ENCODE data around the gene C12orf56. TPM values are rescaled to one million over a fixed set of nuclear protein-coding genes. Genes with fewer than 3 reads are reported as not detected.
"Not testable (repeated sequence)": the region's sequence is repeated elsewhere in the genome, so short reads cannot be mapped to it uniquely, and the experiment has no call there.

C12orf56 gene
- polyA plus RNA-seq, 2 donors, result 2.9 to 8.0 TPM

- no peaks in the 10 kb centered on the region for H3K9me3 ChIP-seq (ENCODE audit: control insufficient read depth in 2 of 2, insufficient read depth in 1 of 2, low read depth in 1 of 2, low read length in 1 of 2)
- no peak overlapping the region for H3K4me3 ChIP-seq (ENCODE audit: low read depth in 1 of 2, low read length in 2 of 2)
- H3K36me3 ChIP-seq (ENCODE audit: control insufficient read depth in 2 of 2, insufficient read depth in 2 of 2, low read length in 1 of 2), result no peaks in the 10 kb centered on the region
- no peaks in the 10 kb centered on the region for H3K4me1 ChIP-seq (ENCODE audit: control insufficient read depth in 2 of 2, insufficient read depth in 2 of 2, low read length in 1 of 2)
- no peak overlapping the region for H3K27ac ChIP-seq (ENCODE audit: low read depth in 2 of 2, low read length in 1 of 2)
- 67 to 80% methylated on average over 4 of the region's 4 CpGs for WGBS, 2 donors
- no peaks in the 10 kb centered on the region for H3K27me3 ChIP-seq (ENCODE audit: control insufficient read depth in 1 of 2, insufficient read depth in 2 of 2, low read length in 2 of 2)
Measured at GRCh38 chr12:64323006-64323405, 67.6 kb downstream of the C12orf56 start.

GRCh38 chr12:64320611-64321010, 69.9 kb downstream of the C12orf56 start:
- H3K4me3 ChIP-seq (ENCODE audit: low read depth in 1 of 2, low read length in 2 of 2), result no peak overlapping the region
- no peaks in the 10 kb centered on the region for H3K4me1 ChIP-seq (ENCODE audit: control insufficient read depth in 2 of 2, insufficient read depth in 2 of 2, low read length in 1 of 2)
- 54 to 57% methylated on average over 1 of the region's 1 CpG for WGBS, 2 donors
- no peak overlapping the region for H3K27ac ChIP-seq (ENCODE audit: low read depth in 2 of 2, low read length in 1 of 2)
- H3K9me3 ChIP-seq (ENCODE audit: control insufficient read depth in 2 of 2, insufficient read depth in 1 of 2, low read depth in 1 of 2, low read length in 1 of 2), result no peaks in the 10 kb centered on the region
- no peaks in the 10 kb centered on the region for H3K27me3 ChIP-seq (ENCODE audit: control insufficient read depth in 1 of 2, insufficient read depth in 2 of 2, low read length in 2 of 2)
- no peaks in the 10 kb centered on the region for H3K36me3 ChIP-seq (ENCODE audit: control insufficient read depth in 2 of 2, insufficient read depth in 2 of 2, low read length in 1 of 2)

- H3K4me1 ChIP-seq (ENCODE audit: control insufficient read depth in 2 of 2, insufficient read depth in 2 of 2, low read length in 1 of 2); H3K27ac ChIP-seq (ENCODE audit: low read depth in 2 of 2, low read length in 1 of 2); H3K9me3 ChIP-seq (ENCODE audit: control insufficient read depth in 2 of 2, insufficient read depth in 1 of 2, low read depth in 1 of 2, low read length in 1 of 2); H3K36me3 ChIP-seq (ENCODE audit: control insufficient read depth in 2 of 2, insufficient read depth in 2 of 2, low read length in 1 of 2); H3K4me3 ChIP-seq (ENCODE audit: low read depth in 1 of 2, low read length in 2 of 2); H3K27me3 ChIP-seq (ENCODE audit: control insufficient read depth in 1 of 2, insufficient read depth in 2 of 2, low read length in 2 of 2): not testable (repeated sequence)
- WGBS, 2 donors, result 89 to 94% methylated on average over 23 of the region's 23 CpGs
Measured at GRCh38 chr12:64319540-64320225, 70.9 kb downstream of the C12orf56 start.

DNA sequence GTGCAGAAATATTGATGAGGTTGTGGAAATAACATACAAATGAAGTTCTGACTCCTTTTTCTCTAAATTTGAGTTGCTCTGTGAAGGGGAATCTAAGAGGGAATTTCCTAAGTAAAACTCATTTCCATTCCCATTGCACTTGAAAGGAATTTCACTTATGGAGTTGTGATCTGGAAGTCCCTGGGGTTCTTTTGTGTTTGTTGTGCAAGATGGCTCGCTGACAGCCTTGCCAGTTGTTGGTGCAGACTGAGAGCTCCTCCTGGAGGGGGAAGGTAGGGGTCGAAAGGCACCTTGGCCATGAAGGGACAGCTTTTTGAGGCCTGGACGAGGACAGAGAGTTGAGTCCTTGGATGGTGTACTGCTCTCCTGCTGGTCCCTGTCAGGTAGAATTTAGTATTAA, 72.0 kb downstream of the C12orf56 start:
- Histone ChIP-seq H3K36me3 (ENCODE audit: control insufficient read depth in 2 of 2, insufficient read depth in 2 of 2, low read length in 1 of 2) (no peaks in the 10 kb centered on the region), H3K27ac (ENCODE audit: low read depth in 2 of 2, low read length in 1 of 2) (no peak overlapping the region), H3K4me3 (ENCODE audit: low read depth in 1 of 2, low read length in 2 of 2) (no peak overlapping the region), H3K4me1 (ENCODE audit: control insufficient read depth in 2 of 2, insufficient read depth in 2 of 2, low read length in 1 of 2) (no peaks in the 10 kb centered on the region), H3K9me3 (ENCODE audit: control insufficient read depth in 2 of 2, insufficient read depth in 1 of 2, low read depth in 1 of 2, low read length in 1 of 2) (no peaks in the 10 kb centered on the region), H3K27me3 (ENCODE audit: control insufficient read depth in 1 of 2, insufficient read depth in 2 of 2, low read length in 2 of 2) (no peaks in the 10 kb centered on the region)
- 40 to 55% methylated on average over 3 of the region's 3 CpGs for WGBS, 2 donors

GRCh38 chr12:64311877-64312276, 78.7 kb downstream of the C12orf56 start:
- Histone ChIP-seq H3K27me3 (ENCODE audit: control insufficient read depth in 1 of 2, insufficient read depth in 2 of 2, low read length in 2 of 2) (no peaks in the 10 kb centered on the region), H3K27ac (ENCODE audit: low read depth in 2 of 2, low read length in 1 of 2) (no peak overlapping the region), H3K4me1 (ENCODE audit: control insufficient read depth in 2 of 2, insufficient read depth in 2 of 2, low read length in 1 of 2) (no peaks in the 10 kb centered on the region), H3K36me3 (ENCODE audit: control insufficient read depth in 2 of 2, insufficient read depth in 2 of 2, low read length in 1 of 2) (no peaks in the 10 kb centered on the region), H3K4me3 (ENCODE audit: low read depth in 1 of 2, low read length in 2 of 2) (no peak overlapping the region), H3K9me3 (ENCODE audit: control insufficient read depth in 2 of 2, insufficient read depth in 1 of 2, low read depth in 1 of 2, low read length in 1 of 2) (no peaks in the 10 kb centered on the region)
- WGBS, 2 donors, result 87 to 91% methylated on average over 4 of the region's 4 CpGs

DNA sequence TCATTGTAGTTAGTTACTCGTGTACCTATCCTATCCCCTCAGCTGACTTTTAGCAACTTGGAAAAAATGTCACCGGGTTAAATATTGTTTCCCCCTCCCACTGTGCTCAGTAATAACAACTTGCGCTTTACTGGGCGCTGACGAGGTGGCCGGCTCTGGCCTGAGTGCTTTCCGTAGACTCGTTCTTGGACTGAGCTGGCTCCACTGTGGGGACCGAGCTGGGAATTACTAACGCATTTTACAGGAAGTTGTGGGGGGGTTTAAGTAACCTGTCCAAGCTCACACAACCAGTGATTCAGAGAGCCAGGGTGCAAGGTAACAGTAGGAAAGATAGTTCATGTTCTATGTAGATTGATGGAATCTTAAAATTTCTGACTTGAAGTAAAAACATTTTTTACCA, 86.0 kb downstream of the C12orf56 start:
- no peaks in the 10 kb centered on the region for H3K27me3 ChIP-seq (ENCODE audit: control insufficient read depth in 1 of 2, insufficient read depth in 2 of 2, low read length in 2 of 2)
- WGBS, 2 donors, result 67 to 68% methylated on average over 10 of the region's 10 CpGs
- H3K36me3 ChIP-seq (ENCODE audit: control insufficient read depth in 2 of 2, insufficient read depth in 2 of 2, low read length in 1 of 2), result no peaks in the 10 kb centered on the region
- no peaks in the 10 kb centered on the region for H3K9me3 ChIP-seq (ENCODE audit: control insufficient read depth in 2 of 2, insufficient read depth in 1 of 2, low read depth in 1 of 2, low read length in 1 of 2)
- H3K4me3 ChIP-seq (ENCODE audit: low read depth in 1 of 2, low read length in 2 of 2), result no peak overlapping the region
- H3K27ac ChIP-seq (ENCODE audit: low read depth in 2 of 2, low read length in 1 of 2), result no peak overlapping the region
- H3K4me1 ChIP-seq (ENCODE audit: control insufficient read depth in 2 of 2, insufficient read depth in 2 of 2, low read length in 1 of 2), result no peaks in the 10 kb centered on the region

- Histone ChIP-seq H3K27me3 (ENCODE audit: control insufficient read depth in 1 of 2, insufficient read depth in 2 of 2, low read length in 2 of 2) (no peaks in the 10 kb centered on the region), H3K9me3 (ENCODE audit: control insufficient read depth in 2 of 2, insufficient read depth in 1 of 2, low read depth in 1 of 2, low read length in 1 of 2) (no peaks in the 10 kb centered on the region), H3K4me3 (ENCODE audit: low read depth in 1 of 2, low read length in 2 of 2) (no peak overlapping the region), H3K4me1 (ENCODE audit: control insufficient read depth in 2 of 2, insufficient read depth in 2 of 2, low read length in 1 of 2) (no peaks in the 10 kb centered on the region), H3K27ac (ENCODE audit: low read depth in 2 of 2, low read length in 1 of 2) (no peak overlapping the region), H3K36me3 (ENCODE audit: control insufficient read depth in 2 of 2, insufficient read depth in 2 of 2, low read length in 1 of 2) (no peaks in the 10 kb centered on the region)
- WGBS, 2 donors, result 74 to 75% methylated on average over 3 of the region's 3 CpGs
Measured at GRCh38 chr12:64299628-64300027, 90.9 kb downstream of the C12orf56 start.

GRCh38 chr12:64296301-64296700, 94.3 kb downstream of the C12orf56 start:
- no peaks in the 10 kb centered on the region for H3K27me3 ChIP-seq (ENCODE audit: control insufficient read depth in 1 of 2, insufficient read depth in 2 of 2, low read length in 2 of 2)
- no peaks in the 10 kb centered on the region for H3K9me3 ChIP-seq (ENCODE audit: control insufficient read depth in 2 of 2, insufficient read depth in 1 of 2, low read depth in 1 of 2, low read length in 1 of 2)
- H3K4me1 ChIP-seq (ENCODE audit: control insufficient read depth in 2 of 2, insufficient read depth in 2 of 2, low read length in 1 of 2), result no peaks in the 10 kb centered on the region
- H3K4me3 ChIP-seq (ENCODE audit: low read depth in 1 of 2, low read length in 2 of 2), result no peak overlapping the region
- H3K27ac ChIP-seq (ENCODE audit: low read depth in 2 of 2, low read length in 1 of 2), result no peak overlapping the region
- H3K36me3 ChIP-seq (ENCODE audit: control insufficient read depth in 2 of 2, insufficient read depth in 2 of 2, low read length in 1 of 2), result no peaks in the 10 kb centered on the region

DNA sequence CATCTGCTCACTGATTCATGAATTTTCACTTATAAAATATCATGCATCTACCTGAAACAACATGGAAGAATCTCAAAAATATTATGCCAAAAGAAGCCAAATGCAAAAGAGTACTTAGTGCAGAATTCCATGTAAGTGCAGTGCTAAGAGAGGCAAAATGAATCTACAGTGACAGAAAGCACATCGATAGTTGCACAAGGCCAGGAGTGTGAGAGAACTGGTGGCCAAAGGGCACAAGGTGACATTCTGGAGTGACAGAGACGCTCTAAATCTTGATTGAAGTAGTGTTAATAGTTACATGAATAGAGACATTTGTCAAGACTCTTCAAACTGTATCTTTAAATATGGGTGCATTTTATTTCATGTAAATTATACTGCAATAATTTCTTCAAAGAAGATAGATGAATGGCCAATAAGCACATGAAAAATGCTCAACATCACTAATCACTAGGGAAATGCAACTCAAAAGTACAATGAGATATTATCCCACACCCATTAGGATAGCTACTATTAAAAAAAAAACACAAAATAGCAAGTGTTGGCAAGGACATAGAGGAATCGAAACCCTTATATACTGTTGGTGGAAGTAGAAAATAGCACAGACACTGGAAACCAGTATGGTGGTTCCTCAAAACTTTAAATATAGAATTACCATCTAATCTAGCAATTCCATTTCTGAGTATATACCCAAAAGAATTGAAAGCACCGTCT, 96.7 kb downstream of the C12orf56 start:
- Histone ChIP-seq H3K27ac (ENCODE audit: low read depth in 2 of 2, low read length in 1 of 2) (no peak overlapping the region), H3K36me3 (ENCODE audit: control insufficient read depth in 2 of 2, insufficient read depth in 2 of 2, low read length in 1 of 2) (no peaks in the 10 kb centered on the region)
- 76 to 81% methylated on average over 4 of the region's 4 CpGs for WGBS, 2 donors

GRCh38 chr12:64293174-64293573, 97.4 kb downstream of the C12orf56 start:
- not testable (repeated sequence) for H3K27me3 ChIP-seq (ENCODE audit: control insufficient read depth in 1 of 2, insufficient read depth in 2 of 2, low read length in 2 of 2); H3K4me3 ChIP-seq (ENCODE audit: low read depth in 1 of 2, low read length in 2 of 2); H3K27ac ChIP-seq (ENCODE audit: low read depth in 2 of 2, low read length in 1 of 2); H3K4me1 ChIP-seq (ENCODE audit: control insufficient read depth in 2 of 2, insufficient read depth in 2 of 2, low read length in 1 of 2); H3K9me3 ChIP-seq (ENCODE audit: control insufficient read depth in 2 of 2, insufficient read depth in 1 of 2, low read depth in 1 of 2, low read length in 1 of 2); H3K36me3 ChIP-seq (ENCODE audit: control insufficient read depth in 2 of 2, insufficient read depth in 2 of 2, low read length in 1 of 2)
- WGBS, 2 donors, result 75 to 88% methylated on average over 6 to 15 of the region's 15 CpGs

More for the DNA sequence above, 96.7 kb downstream of the C12orf56 start:
- Histone ChIP-seq H3K9me3 (ENCODE audit: control insufficient read depth in 2 of 2, insufficient read depth in 1 of 2, low read depth in 1 of 2, low read length in 1 of 2) (no peaks in the 10 kb centered on the region), H3K4me1 (ENCODE audit: control insufficient read depth in 2 of 2, insufficient read depth in 2 of 2, low read length in 1 of 2) (no peaks in the 10 kb centered on the region), H3K27me3 (ENCODE audit: control insufficient read depth in 1 of 2, insufficient read depth in 2 of 2, low read length in 2 of 2) (no peaks in the 10 kb centered on the region), H3K4me3 (ENCODE audit: low read depth in 1 of 2, low read length in 2 of 2) (no peak overlapping the region)
